Anterior cingulate cortex (tissue), 58 donors: Measurements from ENCODE around the gene KCNG2.

Source experiments
- DNase-seq, 58 donors: peaks; one replicate each; lab custom pipeline; 2025; lab: John Stamatoyannopoulos, UW

Gene KCNG2

GRCh38 chr18:79947054-79947755 lies 149.5 kb downstream of the KCNG2 start:
- no peak for DNase-seq

- DNase-seq: no peak
Measured at GRCh38 chr18:79947881-79948610, 150.3 kb downstream of the KCNG2 start.

DNA sequence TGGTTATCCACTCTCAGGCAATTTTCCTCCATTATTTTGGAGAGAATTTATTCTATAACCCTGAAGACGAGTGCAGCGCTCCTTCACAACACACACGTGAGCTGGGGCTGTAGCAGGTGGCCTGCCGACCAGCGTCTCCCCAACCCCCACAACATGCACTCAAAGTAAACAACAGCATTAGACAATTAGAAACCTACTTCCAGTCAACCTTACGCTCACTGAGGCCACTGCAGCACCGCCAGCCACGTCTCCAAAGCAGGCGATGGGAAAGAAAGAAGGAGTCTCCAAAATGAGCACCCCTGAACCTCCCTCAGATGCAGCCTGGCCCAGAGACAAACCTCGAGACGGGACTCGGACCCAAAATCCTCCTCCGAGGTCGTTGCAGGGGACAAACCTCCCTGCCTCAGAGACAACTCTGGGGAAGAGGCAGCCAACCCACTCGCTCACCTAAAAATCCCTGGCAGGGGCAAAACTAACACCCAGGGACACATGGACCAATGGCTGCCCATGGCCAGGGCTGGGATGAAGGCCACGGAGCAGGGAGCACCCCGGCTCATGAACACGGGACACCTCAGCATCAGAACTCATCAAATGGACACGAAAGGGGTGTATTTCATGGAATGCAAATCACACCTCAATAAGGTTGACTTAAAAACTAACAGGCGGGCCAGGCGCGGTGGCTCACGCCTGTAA lies 151.1 kb downstream of the KCNG2 start:
- DNase-seq: no peak
